ENCODE measurements around the gene FSHR. TPM values are rescaled to one million over a fixed set of nuclear protein-coding genes. Genes with fewer than 3 reads are reported as not detected.

FSHR gene
- total and polyA plus RNA-seq, 2 of the 4 experiments (the other 2 are of a cell fraction) = not detected

GRCh38 chr2:48915884-48916283 lies 238.4 kb downstream of the FSHR start:
- no peaks in the 10 kb centered on the region for H3K36me3 ChIP-seq (ENCODE audit: control insufficient read depth, insufficient read depth, low read length)
- no peaks in the 10 kb centered on the region for H3K79me1 ChIP-seq (ENCODE audit: low read depth in 1 of 2, low read length in 2 of 2)
- no peak overlapping the region for H3K4me3 ChIP-seq (ENCODE audit: insufficient read depth, low read depth, low read length)
- no peaks in the 10 kb centered on the region for H4K20me1 ChIP-seq (ENCODE audit: insufficient read depth, low read length)
- intact Hi-C loops (cut with micrococcal nuclease) (no loop called here), in situ Hi-C loops (cut with MboI; ENCODE audit: low sequenced_read_pairs) (no loop called here), dilution Hi-C loops (cut with HindIII; ENCODE audit: low sequenced_read_pairs, unreplicated experiment) (no loop called here)
- H3K23ac ChIP-seq (ENCODE audit: low read depth, low read length) = no peak overlapping the region
- H3K4ac ChIP-seq (ENCODE audit: low read depth, low read length) = no peak overlapping the region
- H3K27me3 ChIP-seq (ENCODE audit: control insufficient read depth, insufficient read depth, low read length) = no peaks in the 10 kb centered on the region
- no peaks in the 10 kb centered on the region for H3K9me1 ChIP-seq (ENCODE audit: insufficient read depth, low read length)
- no peak overlapping the region for H4K91ac ChIP-seq (ENCODE audit: insufficient read depth, low read depth, low read length)
- H3K56ac ChIP-seq (ENCODE audit: extremely low read depth, insufficient read depth, low read length) = no peak overlapping the region
- POLR2A ChIA-PET (ENCODE audit: unreplicated experiment) = no interaction called here
- H3K18ac ChIP-seq (ENCODE audit: low read depth, low read length) = no peak overlapping the region
- DNase-seq (no peak), ATAC-seq (ENCODE audit: low read depth) (no peak)
- H3K4me2 ChIP-seq (ENCODE audit: low read depth, low read length) = no peak overlapping the region
- no peak overlapping the region for H2AK9ac ChIP-seq (replicated peaks; ENCODE audit: low read depth, low read length, poor library complexity)
- no peaks in the 10 kb centered on the region for H3K4me1 ChIP-seq (ENCODE audit: control insufficient read depth, insufficient read depth, low read length)
- no peak overlapping the region for H3K14ac ChIP-seq (replicated peaks; ENCODE audit: low read depth, low read length)
- BruUV-seq (replicated peaks) = no TSS peak
- H4K5ac ChIP-seq (ENCODE audit: low read depth, low read length) = no peak overlapping the region
- H2AK5ac ChIP-seq (ENCODE audit: low read depth, low read length) = no peak overlapping the region
- H2AFZ ChIP-seq (replicated peaks; ENCODE audit: low read length, poor library complexity) = peak overlapping the region; percentile 56
- no peak overlapping the region for H2BK15ac ChIP-seq (ENCODE audit: low read depth, low read length)
- WGBS, 2 experiments (ENCODE audit: extremely low coverage in 2 of 2, insufficient read length in 1 of 2) = 84% methylated on average over 5 of the region's 19 CpGs; no CpG with 5 or more reads in 1 of the 2 experiments
- TF ChIP-seq RCOR1 (IDR thresholded peaks at IDR 0.05; ENCODE audit: insufficient replicate concordance, low read length) = no peak
- no peak for TF ChIP-seq CEBPB (IDR thresholded peaks at IDR 0.05; ENCODE audit: low read depth, low read length)
- TF ChIP-seq BHLHE40 (IDR thresholded peaks at IDR 0.05; ENCODE audit: low read depth, low read length) = no peak
- no peak for TF ChIP-seq POLR2A (IDR thresholded peaks at IDR 0.05; ENCODE audit: low read depth, low read length)
- TF ChIP-seq MAZ (IDR thresholded peaks at IDR 0.05; ENCODE audit: borderline replicate concordance, low read depth, low read length) = no peak
- TF ChIP-seq, protein P1, sequence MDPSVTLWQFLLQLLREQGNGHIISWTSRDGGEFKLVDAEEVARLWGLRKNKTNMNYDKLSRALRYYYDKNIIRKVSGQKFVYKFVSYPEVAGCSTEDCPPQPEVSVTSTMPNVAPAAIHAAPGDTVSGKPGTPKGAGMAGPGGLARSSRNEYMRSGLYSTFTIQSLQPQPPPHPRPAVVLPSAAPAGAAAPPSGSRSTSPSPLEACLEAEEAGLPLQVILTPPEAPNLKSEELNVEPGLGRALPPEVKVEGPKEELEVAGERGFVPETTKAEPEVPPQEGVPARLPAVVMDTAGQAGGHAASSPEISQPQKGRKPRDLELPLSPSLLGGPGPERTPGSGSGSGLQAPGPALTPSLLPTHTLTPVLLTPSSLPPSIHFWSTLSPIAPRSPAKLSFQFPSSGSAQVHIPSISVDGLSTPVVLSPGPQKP (IDR thresholded peaks at IDR 0.05; ENCODE audit: borderline replicate concordance, low read depth, low read length) = no peak
- TF ChIP-seq USF2 (IDR thresholded peaks at IDR 0.05; ENCODE audit: low read depth, low read length) = no peak
- no peak for TF ChIP-seq MAFK (IDR thresholded peaks at IDR 0.05; ENCODE audit: low read depth, low read length)
- no peak for TF ChIP-seq MXI1 (IDR thresholded peaks at IDR 0.05; ENCODE audit: borderline replicate concordance, low read depth, low read length)
- TF ChIP-seq RFX5 (IDR thresholded peaks at IDR 0.05; ENCODE audit: low read depth, low read length) = no peak
- no peak for TF ChIP-seq RAD21 (IDR thresholded peaks at IDR 0.05; ENCODE audit: low read length)
- TF ChIP-seq, protein P2, sequence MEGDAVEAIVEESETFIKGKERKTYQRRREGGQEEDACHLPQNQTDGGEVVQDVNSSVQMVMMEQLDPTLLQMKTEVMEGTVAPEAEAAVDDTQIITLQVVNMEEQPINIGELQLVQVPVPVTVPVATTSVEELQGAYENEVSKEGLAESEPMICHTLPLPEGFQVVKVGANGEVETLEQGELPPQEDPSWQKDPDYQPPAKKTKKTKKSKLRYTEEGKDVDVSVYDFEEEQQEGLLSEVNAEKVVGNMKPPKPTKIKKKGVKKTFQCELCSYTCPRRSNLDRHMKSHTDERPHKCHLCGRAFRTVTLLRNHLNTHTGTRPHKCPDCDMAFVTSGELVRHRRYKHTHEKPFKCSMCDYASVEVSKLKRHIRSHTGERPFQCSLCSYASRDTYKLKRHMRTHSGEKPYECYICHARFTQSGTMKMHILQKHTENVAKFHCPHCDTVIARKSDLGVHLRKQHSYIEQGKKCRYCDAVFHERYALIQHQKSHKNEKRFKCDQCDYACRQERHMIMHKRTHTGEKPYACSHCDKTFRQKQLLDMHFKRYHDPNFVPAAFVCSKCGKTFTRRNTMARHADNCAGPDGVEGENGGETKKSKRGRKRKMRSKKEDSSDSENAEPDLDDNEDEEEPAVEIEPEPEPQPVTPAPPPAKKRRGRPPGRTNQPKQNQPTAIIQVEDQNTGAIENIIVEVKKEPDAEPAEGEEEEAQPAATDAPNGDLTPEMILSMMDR (conservative IDR thresholded peaks at IDR 0.05; ENCODE audit: low read depth, low read length) = no peak
- TF ChIP-seq NFE2L2 (IDR thresholded peaks at IDR 0.05; ENCODE audit: low read depth, low read length) = no peak
- no peak for TF ChIP-seq FOS (IDR thresholded peaks at IDR 0.05; ENCODE audit: low read depth, low read length)
- TF ChIP-seq SMC3 (IDR thresholded peaks at IDR 0.05; ENCODE audit: low read depth, low read length) = no peak
- no peak for TF ChIP-seq CHD1 (IDR thresholded peaks at IDR 0.05; ENCODE audit: low read depth, low read length)
- CTCF ChIA-PET = no interaction called here
- H2BK20ac ChIP-seq (ENCODE audit: low read depth, low read length) = no peak overlapping the region
- no peak overlapping the region for H2BK120ac ChIP-seq (ENCODE audit: low read depth, low read length)
- H2BK5ac ChIP-seq (ENCODE audit: low read depth, low read length, poor library complexity, severe bottlenecking) = no peak overlapping the region
- no peak overlapping the region for H3K27ac ChIP-seq (ENCODE audit: insufficient read depth, low read length)
- peaks cover 2% of the 10 kb centered on the region; the same call in 1 of the 2 replicates for H3K9me3 ChIP-seq (ENCODE audit: control insufficient read depth, insufficient read depth, low read length)
- no peak overlapping the region for H4K8ac ChIP-seq (ENCODE audit: low read depth in 2 of 2, low read length in 2 of 2)
- no peak overlapping the region for H3K9ac ChIP-seq (ENCODE audit: low read depth, low read length)

Data from IMR-90 (cell line).